ENCODE data around the gene CYTH4. TPM values are rescaled to one million over a fixed set of nuclear protein-coding genes. Genes with fewer than 3 reads are reported as not detected.
"Not testable (repeated sequence)": the region's sequence is repeated elsewhere in the genome, so short reads cannot be mapped to it uniquely, and the experiment has no call there.

Gene CYTH4, protein sequence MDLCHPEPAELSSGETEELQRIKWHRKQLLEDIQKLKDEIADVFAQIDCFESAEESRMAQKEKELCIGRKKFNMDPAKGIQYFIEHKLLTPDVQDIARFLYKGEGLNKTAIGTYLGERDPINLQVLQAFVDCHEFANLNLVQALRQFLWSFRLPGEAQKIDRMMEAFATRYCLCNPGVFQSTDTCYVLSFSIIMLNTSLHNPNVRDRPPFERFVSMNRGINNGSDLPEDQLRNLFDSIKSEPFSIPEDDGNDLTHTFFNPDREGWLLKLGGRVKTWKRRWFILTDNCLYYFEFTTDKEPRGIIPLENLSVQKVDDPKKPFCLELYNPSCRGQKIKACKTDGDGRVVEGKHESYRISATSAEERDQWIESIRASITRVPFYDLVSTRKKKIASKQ
- total RNA-seq, result 13.2 TPM

DNA sequence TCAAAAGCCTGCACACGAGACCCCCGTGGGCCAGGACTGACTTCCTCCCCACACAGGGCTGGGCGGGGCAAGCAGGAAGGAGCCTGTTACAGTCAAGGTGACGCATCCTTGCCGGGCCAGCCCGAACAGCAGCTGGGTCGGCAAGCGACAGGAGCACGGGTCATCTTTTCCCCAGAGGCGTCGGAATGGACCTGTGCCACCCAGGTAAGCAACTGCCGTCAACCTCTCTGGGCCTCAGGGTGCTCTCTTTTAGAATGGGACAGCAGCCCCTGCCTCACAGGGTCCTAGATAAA lies at the start of gene CYTH4:
CYTH4 (plus strand) TSS at position 124 of the 293 bp plus-strand sequence; CDS start at position 186, 62 bp downstream.
- DNase-seq, result no peak

DNA sequence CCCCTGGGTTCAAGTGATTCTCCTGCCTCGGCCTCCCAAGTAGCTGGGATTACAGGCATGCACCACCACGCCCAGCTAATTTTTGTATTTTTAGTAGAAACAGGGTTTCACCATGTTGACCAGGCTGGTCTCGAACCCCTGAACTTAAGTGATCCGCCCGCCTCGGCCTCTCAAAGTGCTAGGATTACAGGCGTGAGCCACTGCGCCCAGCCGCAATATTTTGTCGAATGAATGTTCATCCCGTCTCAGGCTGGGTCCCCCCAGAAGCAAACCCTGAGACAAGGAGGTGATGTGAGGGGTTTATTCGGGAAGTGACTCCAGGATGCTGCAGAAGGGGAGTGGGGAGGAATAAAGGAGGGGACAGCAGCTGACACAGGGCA lies 48.9 kb upstream of the CYTH4 start:
- DNase-seq, result not testable (repeated sequence)

DNA sequence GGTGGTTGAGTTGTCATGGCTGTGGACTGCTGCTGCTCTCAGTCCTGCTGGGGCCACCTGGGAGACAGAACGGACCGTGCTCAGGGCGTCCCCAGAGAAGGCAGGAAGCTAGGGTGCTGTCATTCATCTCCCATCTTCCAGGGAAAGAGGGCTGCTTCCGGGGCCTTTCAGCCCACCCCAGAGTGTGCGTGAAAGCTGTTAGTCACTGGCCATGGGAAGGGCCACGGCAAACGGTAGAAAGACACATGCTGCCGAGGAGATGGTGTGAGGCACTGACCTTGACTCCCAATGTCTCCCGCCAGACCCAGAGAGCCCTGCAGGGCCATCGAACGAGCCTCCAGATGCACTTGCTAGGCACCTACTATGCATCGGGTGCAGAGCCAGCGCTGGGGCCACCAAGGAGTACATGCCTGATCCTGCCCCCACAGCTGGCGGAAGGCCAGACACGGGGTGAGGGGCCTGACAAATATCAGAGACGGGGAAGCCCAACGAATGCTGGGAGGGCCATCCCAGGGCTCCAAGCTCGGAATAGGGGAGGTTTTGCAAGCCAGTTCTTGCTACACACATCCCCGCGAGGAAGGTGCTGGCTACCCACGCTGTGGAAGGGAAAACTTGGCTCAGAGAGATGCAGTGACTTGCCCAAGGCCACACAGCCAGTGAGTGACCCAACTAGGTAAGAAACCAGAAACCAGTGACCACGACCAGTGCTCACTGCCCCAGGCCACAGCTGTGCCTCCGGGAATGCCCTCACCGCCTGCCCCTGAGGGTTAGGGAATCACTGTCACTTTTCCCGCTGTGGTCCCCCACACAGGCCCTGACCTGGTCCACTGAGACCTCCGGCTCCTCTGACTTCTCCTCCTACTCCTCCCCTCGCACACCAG lies 48.3 kb upstream of the CYTH4 start:
- no peak for DNase-seq

DNA sequence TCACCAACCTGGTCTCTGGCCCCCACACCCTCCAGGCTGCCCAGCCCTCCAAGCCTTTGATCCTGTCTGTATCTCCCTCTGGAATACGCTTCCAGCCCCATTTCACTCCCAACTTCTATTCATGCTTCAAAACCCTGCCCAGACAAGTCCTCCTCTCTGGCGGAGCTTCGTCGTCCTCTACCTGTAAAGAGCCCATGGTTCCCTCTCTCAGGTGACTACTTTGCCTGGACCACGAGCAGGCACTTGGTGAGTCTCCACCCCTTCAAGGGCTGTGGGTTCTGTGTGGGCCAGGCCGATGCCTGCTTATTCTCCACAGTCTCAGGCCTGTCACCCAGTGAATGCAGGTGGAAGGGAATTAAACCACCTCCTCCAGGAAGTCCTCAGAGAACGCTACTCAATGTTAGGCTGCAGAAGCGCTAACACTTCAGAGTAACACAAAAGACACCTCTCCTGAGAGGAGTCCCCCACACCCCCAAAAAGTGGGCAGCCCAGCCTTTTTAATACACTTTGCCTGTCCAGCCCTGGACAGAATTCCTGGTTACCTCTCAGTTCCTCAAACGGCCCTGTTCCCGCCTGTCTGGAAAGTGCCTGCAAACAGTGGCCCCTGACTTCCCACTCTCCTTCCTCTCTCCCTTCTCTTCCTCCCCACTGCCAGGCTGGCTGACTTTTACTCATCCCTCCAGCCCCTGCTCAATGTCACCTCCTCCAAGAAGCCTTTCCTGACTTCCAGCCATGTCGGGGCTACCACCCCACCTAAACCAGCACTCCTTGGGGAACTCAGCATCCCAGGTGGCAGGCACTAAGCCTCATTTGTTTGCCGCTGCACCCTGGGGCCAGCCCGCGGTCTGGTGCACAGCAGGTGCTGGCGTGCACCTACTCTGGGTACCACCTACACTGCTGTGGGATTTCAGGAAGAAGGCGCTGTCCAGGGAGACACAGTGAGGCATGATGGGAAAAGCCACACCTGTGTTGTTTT lies 47.3 kb upstream of the CYTH4 start:
- no peak for DNase-seq

DNA sequence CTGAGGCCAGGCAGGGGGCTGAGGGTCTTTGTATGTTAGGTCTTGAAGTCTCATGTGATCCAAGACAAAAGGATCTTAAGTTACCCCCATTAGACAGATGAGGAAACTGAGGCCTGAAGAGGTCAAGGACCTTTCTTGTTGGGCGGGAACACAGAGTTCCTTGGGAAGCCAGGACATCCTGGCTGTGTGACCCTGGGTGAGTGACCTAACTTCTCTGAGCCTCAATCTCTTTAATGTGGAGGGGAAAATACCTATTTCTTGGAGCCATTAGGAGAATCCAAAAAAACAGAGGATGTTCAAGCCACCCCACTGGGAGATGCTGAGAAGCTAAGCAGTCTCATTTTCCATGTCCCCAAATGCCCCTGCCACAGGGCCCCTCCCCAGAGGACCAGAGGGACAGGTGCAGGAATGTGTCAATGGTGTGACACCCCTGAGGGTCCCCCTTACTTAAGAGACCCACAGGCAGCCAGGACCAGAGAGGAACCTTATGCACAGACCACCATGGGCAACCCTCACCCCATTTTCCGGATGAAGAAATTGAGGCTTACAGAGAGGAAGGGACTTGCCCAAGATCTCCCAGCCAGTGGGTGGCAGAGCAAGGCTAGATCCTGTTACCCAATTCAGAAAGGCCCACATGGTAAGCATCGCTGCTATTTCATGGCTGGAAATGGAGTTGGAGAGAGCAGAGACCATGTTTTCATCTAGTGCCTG lies 46.3 kb upstream of the CYTH4 start:
- no peak for DNase-seq

DNA sequence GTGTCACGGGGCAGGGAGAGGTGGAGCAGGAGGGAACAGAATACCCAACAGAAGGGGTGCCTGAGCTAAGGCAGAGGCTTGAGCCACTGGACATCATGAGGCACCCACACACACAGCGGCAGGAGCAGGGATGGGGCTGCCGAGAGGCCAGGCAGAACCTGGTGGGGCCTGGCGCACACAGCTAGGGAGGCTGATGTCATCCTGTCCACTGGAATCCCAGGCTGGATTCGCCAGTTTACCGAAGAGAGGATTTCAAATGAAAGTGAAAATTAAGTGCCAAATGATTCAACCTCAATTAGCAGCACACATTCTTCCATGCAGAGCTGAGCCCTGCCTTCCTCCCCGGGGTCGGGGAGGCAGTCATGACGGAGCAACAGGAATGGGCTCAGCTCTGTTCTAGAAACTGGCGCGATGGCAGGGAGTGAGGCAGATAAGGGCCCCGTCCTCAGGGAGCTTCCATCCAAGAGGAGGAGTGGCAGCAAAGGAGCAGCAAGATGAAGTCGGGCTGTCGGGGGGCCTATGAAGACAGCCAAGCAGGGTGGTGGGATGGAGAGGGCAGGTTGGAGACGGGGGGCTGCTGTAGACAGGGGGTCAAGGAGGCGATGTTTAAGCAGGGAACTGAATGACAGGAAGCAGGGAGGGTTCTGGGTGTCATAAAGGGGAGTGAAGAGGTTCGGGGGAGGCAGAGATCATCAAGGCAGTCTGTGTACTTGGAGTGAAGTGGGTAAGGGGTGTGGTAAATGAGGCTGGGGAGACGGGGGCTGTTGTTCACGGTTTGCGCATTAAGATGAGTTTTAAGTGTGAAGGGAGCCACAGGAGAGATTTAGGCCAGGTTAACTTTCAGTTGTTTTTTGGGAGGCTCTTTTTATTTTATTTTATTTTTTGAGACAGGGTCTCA lies 44.7 kb upstream of the CYTH4 start:
- no peak for DNase-seq

DNA sequence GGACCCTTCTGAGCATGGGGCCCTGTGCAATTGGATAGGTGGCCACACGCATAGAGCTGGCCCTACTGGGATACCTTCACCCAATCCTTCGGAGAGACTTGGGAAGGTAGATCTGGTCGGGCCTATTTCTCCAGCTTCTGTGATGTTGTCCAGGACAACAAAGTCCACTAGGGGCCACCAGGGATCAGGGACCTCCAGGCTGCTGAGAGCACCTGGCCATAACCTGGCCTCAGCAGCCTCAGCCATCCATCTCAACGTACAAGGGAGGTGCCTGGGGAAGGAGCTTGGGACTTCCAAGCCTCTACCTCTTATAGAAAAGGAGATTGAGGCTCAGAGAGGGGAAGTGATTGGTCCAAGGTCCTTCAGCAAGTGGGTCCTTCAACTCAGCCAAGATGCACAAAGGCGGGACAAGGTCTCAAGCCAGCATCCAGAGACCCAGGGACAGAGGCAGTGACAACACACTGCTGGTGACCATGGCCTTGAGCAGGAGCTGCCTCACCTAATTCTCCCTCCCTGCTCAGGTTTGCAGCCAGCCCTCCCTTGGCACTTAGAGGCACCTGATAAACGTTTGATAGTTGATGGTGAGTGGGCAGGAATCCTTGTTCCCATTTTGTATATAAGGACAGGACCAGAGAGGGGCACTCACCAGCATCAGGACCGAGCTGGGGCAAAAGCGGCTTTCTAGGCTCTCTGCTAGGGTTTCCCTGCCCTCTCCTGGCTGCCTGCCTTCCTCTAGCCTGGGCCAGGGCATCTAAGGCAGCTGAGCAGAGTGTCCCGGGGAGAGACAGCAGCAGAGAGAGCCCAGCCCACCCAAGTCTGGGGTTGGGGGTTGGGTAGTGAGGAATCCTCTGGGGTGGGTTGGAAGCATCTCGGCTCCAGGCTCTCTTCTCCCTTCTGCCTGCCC lies 42.7 kb upstream of the CYTH4 start:
- DNase-seq, result no peak

DNA sequence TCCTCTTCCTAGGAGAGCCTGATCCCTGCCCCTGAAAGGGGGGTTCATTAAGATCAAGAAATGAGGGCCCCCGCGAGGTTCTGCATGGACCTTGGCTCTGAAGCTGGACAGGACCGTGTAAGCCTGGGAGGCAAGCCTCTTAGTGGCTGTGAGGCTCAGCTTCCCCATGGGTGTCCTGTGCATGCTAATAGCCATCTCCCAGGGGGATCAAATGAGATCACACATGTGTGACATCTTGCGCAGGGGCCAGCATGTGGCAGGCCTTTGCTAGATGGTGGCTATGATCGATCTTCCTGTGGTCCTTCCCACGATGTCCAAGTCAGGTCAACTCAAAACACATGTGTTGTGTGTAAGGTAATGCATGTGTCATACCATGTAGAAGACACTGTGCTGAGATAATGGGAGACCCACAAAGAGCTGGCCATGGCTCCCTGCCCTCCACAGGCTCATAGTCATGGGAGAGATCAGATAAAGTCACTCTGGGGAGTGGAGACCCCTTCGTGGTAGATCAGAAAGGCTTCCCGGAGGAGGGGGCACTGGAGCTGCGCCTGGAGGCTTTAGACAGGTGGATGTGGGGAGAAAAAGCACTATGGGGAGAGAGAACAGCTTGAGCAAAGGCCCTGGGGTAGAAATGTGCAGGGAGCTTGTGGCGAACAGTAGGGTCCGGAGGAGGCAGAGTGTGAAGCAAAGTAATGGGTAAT lies 41.9 kb upstream of the CYTH4 start:
- no peak for DNase-seq

DNA sequence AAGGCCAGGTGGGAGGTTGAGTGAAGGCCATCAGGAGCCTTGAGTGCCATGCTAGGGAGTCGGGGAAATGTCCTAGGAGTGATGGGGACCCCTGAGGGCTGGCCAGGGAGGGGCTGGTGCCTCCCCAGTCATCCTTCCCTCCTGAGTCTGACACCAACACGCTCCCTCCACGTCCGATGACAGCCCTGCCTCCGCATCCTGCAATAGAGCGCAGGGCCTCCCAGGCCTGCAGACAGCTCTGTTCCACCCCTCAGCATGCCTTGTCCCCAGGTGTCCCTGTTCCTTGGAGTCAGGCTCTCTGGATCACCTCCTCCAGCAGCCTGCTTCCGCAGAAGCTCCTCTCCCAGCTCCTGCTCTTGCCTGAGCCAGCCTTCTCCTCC lies 41.4 kb upstream of the CYTH4 start:
- DNase-seq, result no peak

DNA sequence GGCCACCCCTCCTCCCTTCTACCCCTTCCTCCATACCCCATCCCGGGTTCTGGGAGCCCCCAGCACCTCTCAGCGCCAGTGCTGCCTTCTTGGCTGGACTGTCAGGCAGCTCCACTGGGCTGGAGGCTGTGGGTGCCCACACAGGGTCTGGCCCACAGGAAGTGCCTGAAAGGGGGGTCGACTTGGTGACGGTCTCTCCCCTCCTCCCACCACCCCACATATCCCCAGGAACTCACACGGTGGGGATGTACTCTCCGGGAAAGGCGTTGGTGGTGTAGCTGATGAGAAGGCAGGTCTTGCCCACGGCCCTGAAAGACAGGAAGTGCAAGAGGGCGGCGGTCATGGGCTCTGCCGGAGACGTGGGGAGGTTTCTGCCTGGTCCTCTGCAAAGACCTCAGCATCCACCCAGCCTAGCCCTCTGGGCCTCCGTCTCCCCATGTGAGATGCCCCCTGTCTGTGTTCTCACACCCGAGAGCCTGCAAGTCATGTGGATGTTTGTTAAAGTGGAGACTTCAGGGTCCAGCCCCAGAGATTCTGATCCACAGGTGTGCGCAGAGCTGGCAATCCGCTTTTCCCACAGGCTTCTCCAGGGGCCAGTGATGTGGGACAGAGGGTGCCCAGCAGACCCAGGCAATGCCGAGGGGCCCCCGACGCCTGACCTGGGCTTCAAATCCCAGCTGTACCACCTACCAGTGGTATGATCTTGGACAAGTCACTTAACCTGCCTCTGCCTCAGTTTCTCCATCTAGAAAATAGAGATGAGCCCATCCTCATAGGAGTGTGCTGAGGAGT lies 40.8 kb upstream of the CYTH4 start:
- no peak for DNase-seq

DNA sequence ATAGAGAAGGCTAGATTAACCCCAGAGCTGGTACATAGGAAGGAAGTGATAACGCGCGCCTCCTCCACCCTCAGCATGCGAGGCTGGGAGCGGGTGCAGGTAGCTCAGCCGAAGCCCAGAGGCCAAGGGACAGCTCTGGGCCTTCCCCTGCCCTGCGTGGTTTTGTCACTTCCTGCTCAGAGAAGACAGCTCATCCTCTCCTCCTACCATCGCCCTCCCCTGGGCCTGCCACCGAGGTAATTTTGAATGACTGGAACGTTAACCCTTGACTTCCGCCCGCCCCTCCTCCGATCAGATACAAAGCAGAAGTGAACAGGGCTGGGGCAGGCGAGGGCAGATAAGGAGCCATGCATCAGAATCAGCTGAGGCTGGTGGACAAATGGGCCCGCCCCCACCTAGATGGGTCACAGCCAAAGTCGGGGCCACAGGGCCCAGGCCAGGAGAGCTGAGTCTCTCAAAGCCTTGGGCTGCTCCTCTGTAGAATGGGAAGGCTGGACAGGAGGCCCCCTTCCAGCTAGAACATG lies 39.9 kb upstream of the CYTH4 start:
- no peak for DNase-seq

DNA sequence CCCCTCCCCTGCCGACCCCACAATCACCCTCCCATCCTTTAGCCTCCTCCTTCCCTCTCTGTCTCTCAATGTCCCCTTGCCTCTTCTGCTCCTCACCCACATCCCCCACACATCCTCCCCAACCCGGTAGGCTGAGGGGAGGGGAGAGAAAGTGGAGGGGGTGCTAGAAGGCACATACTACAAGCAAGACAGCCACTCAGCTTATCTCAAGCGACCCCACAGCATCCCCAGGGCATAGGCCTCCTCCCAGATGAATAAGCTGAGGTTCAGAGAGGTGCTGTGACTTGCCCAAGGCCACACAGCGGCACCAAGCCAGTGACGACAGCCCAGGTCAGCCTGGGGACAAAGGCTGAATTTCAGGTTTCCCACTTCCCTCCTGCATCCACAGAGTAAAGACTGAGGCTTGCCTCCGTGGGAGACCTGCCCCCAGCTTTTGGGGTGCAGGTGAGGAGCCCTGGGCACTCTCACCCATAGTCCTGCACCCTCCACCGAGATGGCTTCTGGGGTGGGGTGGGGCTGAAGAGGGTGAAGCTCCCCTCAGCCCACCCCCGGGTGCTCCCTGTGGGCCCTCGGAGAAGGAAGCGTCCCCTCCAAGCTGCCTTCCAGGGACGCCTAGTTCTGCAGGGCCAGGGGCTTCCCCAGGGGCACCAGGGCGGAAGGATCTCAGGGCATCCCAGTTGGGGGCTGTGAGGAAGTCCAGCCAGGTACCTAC lies 38.8 kb upstream of the CYTH4 start:
- no peak for DNase-seq

DNA sequence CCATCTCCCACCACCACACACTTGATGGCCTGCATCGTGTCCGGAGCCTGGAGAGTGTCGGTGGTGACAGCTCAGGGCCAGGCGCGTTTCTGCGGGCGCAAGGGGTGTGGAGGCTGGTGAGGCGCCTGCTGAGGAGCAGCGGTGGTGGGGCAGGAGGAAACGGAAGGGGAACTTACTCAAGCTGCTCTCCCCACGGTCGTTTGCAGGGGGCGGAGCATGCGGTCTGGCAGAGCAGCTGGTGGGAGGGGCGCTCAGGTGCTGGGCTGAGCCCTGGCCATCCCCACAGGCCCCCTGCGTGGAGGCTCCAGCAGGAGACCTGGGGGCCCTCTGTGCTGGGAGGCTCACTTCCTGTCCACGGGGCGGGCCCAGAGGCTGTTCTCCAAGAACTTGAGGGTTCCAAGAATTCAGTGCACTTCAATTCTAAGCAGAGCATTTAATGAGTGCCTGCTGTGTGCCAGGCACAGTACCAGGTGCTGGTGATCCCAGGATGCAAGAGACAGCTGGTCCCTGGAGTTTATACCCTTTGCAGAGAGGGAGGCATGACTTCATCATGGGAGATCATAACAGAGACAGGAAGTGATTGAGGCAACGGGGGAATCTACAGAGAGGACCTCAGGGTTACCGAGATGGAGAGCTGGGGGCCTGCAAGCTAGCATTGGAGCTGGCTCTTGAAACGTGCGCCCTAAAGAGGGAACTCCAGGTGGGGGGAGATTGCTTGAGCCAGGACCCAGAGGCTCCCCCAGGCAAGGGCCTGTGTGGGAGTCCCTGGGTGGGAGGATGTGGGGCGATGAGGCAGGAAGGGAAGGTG lies 38.0 kb upstream of the CYTH4 start, which contains the start of gene RAC2:
RAC2 (minus strand) TSS at position 156 of the 808 bp plus-strand sequence; CDS start at position 35, 121 bp downstream.
- no peak for DNase-seq

DNA sequence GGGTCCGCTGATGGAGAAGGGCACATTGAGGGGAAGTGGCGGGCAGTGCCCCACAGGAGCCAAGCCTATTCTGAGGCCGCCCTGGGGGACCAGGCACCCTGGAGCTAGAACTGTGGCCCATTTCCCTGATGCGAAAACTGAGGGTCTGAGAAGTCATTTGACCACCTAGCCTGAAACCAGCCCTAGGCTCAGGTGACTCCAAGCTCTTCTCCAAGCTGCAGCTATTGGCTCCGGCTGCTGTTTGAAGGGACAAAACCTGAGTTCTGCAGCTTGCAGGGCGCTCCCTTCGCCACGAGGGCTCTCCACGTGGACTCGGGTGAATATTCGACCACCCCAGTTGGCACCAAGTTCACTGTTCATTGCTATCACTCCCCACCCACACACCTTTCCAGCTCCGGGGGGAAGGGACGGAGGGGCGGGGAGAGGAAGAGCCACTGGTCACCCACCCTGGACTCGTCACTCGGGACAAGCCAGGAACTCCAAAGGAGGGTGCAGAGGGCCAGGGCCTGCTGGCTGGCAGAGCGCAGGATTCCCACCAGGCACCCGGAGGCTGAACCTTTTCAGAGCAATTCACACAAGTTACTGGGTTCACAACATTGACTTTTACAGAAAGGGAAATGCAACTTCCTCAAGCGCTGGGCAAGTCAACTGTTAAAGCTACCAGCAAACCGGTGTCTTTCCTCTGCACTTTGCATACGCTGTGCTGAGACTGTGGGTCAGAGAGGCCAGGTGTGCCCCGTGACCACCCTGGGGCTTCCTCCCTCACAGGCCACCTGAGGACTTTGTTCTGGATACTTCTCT lies 37.2 kb upstream of the CYTH4 start:
- DNase-seq, result no peak

DNA sequence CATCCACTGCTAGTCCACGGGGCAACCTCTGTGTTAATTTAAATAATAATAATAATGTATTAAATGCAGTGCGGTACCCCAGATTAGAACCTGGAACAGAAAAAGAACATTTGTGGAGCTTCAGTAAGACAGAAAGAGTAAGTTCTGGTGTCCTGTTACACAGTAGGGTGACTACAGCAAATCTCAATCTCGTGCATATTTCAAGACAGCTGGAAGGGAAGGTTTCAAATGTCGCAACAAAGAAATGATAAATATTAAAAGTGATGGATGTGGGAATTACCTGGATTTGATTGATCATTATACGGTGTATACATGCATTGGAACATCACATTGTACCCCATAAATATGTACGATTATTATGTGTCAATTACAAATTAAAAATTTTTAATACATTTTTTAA lies 36.6 kb upstream of the CYTH4 start:
- DNase-seq, result no peak
